H1 (cell line): Measurements from ENCODE around the gene OR2H1.

Experiments used
- ASH2L ChIP-seq: fragments of 200-600, 300-600 bp; sonication (generic); IDR thresholded peaks from one replicate; pipeline ENCODE4 v1.7.1; 2017; ENCODE audit warnings: low read length
- BRCA1 ChIP-seq: IDR thresholded peaks from 2 replicates; pipeline ENCODE4 v1.6.1; 2012; ENCODE audit warnings: low read depth, low read length, improper control_type of control experiment
- CTCF ChIP-seq, 3 experiments: IDR thresholded peaks; 1 replicate in 2 of 3; 2 replicates in 1 of 3; pipeline versions ENCODE4 v1.5.1 to v1.6.1; 2011; ENCODE audit warnings: low read length in 3 of 3, mild to moderate bottlenecking in 3 of 3, inconsistent platforms in 2 of 3, low read depth in 1 of 3, moderate library complexity in 1 of 3; ENCODE audit not compliant: insufficient read depth in 1 of 3; ENCODE audit errors: control extremely low read depth in 1 of 3
- EZH2 ChIP-seq: fragments of 200-600 bp; sonication (generic); IDR thresholded peaks from 2 replicates; pipeline ENCODE4 v1.7.1; 2012; ENCODE audit warnings: low read depth, mild to moderate bottlenecking, moderate library complexity, low read length, inconsistent platforms; ENCODE audit not compliant: severe bottlenecking
- HDAC2 ChIP-seq, 2 experiments: fragments of 300-600 bp in 1 of 2; sonication (generic) in 1 of 2; IDR thresholded peaks; 2 replicates each; pipeline ENCODE4 v1.6.1; 2011 to 2012; ENCODE audit warnings: low read depth in 2 of 2, low read length in 2 of 2, mild to moderate bottlenecking in 2 of 2, moderate library complexity in 2 of 2, borderline replicate concordance in 1 of 2, inconsistent platforms in 1 of 2
- JUN ChIP-seq: IDR thresholded peaks from 2 replicates; pipeline ENCODE4 v1.6.1; 2011; ENCODE audit warnings: low read depth, mild to moderate bottlenecking, improper control_type of control experiment, low read length
- POLR2A ChIP-seq, 2 experiments: IDR thresholded peaks; 1 replicate in 1 of 2; 2 replicates in 1 of 2; pipeline ENCODE4 v1.6.1; 2011; ENCODE audit warnings: low read depth in 2 of 2, low read length in 2 of 2, mild to moderate bottlenecking in 2 of 2; ENCODE audit errors: control extremely low read depth in 1 of 2
- POU5F1 ChIP-seq: IDR thresholded peaks from 2 replicates; pipeline ENCODE4 v1.6.1; 2011; ENCODE audit warnings: low read depth, mild to moderate bottlenecking, low read length, moderate library complexity
- RAD21 ChIP-seq, 2 experiments: IDR thresholded peaks in 1 of 2; conservative IDR thresholded peaks in 1 of 2; 2 replicates each; pipeline ENCODE4 v1.6.1; 2011; ENCODE audit warnings: low read depth in 2 of 2, low read length in 2 of 2, improper control_type of control experiment in 1 of 2, inconsistent platforms in 1 of 2, mild to moderate bottlenecking in 1 of 2, moderate library complexity in 1 of 2
- SUZ12 ChIP-seq: fragments of 200-600 bp; sonication (generic); IDR thresholded peaks from 2 replicates; pipeline ENCODE4 v1.6.1; 2012; ENCODE audit warnings: mild to moderate bottlenecking, inconsistent platforms, low read length, moderate library complexity, mixed read lengths
- TF ChIP-seq, protein P1 (sequence below): IDR thresholded peaks from 2 replicates; pipeline ENCODE4 v1.6.1; 2011; ENCODE audit warnings: low read length, improper control_type of control experiment
- TF ChIP-seq, protein P2 (sequence below): IDR thresholded peaks from 2 replicates; pipeline ENCODE4 v1.6.1; 2012; ENCODE audit warnings: inconsistent platforms

DNA sequence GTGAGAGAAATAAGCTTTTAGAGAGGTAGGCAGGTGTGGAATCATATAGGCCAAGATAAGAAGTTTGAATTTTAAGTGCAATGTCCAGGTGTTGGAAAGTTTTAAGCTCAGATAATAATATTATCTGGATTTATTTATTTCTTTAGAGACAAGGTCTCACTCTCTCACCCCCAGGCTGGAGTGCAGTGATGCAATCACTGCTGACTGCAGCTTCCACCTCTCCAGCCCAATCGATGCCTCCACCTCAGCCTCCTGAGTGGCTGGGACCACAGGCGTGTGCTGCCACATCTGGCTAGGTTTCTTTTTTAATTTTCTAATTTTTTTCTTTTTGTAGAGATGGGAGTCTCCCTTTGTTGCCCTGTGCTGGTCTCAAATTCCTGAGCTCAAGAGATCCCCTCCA is 36.3 kb downstream of the OR2H1 start:
- no peak for TF ChIP-seq CTCF (IDR thresholded peaks at IDR 0.05; ENCODE audit: control extremely low read depth in 1 of 3, insufficient read depth in 1 of 3, low read depth in 1 of 3, low read length in 3 of 3)
- no peak for TF ChIP-seq POLR2A (IDR thresholded peaks at IDR 0.05; ENCODE audit: control extremely low read depth in 1 of 2, low read depth in 2 of 2, low read length in 2 of 2)
- TF ChIP-seq, protein P1, sequence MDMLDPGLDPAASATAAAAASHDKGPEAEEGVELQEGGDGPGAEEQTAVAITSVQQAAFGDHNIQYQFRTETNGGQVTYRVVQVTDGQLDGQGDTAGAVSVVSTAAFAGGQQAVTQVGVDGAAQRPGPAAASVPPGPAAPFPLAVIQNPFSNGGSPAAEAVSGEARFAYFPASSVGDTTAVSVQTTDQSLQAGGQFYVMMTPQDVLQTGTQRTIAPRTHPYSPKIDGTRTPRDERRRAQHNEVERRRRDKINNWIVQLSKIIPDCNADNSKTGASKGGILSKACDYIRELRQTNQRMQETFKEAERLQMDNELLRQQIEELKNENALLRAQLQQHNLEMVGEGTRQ = no peak
- TF ChIP-seq EZH2 = no peak
- TF ChIP-seq RAD21 (IDR thresholded peaks at IDR 0.05 in 1 of 2, conservative IDR thresholded peaks at IDR 0.05 in 1 of 2; ENCODE audit: low read depth in 2 of 2, low read length in 2 of 2) = no peak
- TF ChIP-seq POU5F1 = no peak
- no peak for TF ChIP-seq HDAC2 (IDR thresholded peaks at IDR 0.05; ENCODE audit: borderline replicate concordance in 1 of 2, low read depth in 2 of 2, low read length in 2 of 2)
- TF ChIP-seq BRCA1 = no peak
- no peak for TF ChIP-seq SUZ12
- TF ChIP-seq, protein P2, sequence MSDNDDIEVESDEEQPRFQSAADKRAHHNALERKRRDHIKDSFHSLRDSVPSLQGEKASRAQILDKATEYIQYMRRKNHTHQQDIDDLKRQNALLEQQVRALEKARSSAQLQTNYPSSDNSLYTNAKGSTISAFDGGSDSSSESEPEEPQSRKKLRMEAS = no peak
- TF ChIP-seq ASH2L = no peak
- TF ChIP-seq JUN = no peak
